GM12865 (cell line): ENCODE data around the gene CMTM2.
A peak's percentile ranks its signal among the peaks of the same experiment; 100 is the strongest.
"Not testable (repeated sequence)": the region's sequence is repeated elsewhere in the genome, so short reads cannot be mapped to it uniquely, and the experiment has no call there.

Source experiments
- DNase-seq: peaks from one replicate; pipeline ENCODE4 v3.0.0; 2010; ENCODE audit warnings: low read depth
- H3K4me3 ChIP-seq: 2 replicates; pipeline ENCODE4 v1.5.1; 2011; ENCODE audit warnings: mild to moderate bottlenecking, low read depth, low read length, control low read depth
- TF ChIP-seq, protein P1 (sequence below): IDR thresholded peaks from 2 replicates; pipeline ENCODE4 v1.5.1; 2011; ENCODE audit warnings: low read length, control low read depth, low read depth, inconsistent platforms; ENCODE audit not compliant: insufficient read depth; ENCODE audit errors: missing control alignments

Gene CMTM2

DNA sequence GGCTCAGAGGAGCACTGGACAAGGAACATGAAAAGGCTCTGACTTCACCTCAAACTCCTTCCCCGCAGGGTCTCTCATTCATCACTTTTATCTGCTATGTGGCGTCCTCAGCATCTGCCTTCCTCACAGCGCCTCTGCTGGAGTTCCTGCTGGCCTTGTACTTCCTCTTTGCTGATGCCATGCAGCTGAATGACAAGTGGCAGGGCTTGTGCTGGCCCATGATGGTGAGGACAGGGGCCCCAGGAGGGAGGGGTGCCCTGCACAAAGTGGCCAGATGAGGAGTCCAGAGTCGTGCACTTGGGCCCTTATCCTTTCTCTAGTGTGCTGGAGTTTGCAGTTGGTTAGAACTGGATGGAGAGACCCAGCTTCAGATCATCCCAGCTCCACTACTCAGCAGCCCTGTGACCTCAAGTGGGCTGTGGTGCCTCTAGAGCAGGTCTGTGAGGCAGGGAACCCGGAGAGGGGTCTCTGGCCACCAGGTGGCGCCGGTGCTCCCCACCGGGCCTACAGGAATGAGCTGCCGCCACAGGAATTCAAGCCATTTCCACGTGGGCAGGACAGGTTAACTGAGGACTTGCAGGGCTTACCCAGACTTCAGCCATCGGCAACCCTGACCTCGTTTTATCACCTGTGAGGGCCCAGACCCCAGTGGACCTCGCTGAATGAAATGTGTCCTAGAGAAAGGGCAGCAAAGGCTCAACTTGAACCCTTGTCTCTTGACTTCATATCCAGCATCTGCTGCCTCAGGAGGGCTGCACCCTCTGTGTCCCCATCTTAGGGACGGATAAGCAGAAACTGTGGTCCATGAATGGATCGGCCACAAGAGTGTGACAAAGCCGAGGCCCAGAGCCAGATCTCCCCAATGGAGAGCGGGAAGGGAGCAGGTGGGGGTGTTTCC, 29.2 kb downstream of the CMTM2 start:
- peak; percentile 78 for DNase-seq
- TF ChIP-seq, protein P1, sequence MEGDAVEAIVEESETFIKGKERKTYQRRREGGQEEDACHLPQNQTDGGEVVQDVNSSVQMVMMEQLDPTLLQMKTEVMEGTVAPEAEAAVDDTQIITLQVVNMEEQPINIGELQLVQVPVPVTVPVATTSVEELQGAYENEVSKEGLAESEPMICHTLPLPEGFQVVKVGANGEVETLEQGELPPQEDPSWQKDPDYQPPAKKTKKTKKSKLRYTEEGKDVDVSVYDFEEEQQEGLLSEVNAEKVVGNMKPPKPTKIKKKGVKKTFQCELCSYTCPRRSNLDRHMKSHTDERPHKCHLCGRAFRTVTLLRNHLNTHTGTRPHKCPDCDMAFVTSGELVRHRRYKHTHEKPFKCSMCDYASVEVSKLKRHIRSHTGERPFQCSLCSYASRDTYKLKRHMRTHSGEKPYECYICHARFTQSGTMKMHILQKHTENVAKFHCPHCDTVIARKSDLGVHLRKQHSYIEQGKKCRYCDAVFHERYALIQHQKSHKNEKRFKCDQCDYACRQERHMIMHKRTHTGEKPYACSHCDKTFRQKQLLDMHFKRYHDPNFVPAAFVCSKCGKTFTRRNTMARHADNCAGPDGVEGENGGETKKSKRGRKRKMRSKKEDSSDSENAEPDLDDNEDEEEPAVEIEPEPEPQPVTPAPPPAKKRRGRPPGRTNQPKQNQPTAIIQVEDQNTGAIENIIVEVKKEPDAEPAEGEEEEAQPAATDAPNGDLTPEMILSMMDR, result peak; percentile 91
- H3K4me3 ChIP-seq, result no peak overlapping the region

DNA sequence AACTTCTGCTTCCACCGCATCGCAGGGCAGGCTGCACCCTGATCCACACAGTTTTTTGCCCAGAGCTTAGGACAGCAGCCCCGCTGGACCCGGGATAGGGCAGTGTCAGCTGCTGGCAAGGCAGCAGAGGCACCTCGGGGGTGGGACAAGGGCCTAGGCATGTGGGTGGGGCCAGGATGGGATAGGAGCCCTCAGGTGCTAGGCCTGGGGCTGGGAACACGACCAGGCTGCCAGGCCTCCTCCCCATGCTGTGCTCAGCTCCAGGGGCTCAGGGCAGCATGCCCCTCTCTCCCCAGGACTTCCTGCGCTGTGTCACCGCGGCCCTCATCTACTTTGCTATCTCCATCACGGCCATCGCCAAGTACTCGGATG, 29.9 kb downstream of the CMTM2 start:
- TF ChIP-seq, protein P1, result no peak
- DNase-seq, result no peak
- H3K4me3 ChIP-seq, result no peak overlapping the region

DNA sequence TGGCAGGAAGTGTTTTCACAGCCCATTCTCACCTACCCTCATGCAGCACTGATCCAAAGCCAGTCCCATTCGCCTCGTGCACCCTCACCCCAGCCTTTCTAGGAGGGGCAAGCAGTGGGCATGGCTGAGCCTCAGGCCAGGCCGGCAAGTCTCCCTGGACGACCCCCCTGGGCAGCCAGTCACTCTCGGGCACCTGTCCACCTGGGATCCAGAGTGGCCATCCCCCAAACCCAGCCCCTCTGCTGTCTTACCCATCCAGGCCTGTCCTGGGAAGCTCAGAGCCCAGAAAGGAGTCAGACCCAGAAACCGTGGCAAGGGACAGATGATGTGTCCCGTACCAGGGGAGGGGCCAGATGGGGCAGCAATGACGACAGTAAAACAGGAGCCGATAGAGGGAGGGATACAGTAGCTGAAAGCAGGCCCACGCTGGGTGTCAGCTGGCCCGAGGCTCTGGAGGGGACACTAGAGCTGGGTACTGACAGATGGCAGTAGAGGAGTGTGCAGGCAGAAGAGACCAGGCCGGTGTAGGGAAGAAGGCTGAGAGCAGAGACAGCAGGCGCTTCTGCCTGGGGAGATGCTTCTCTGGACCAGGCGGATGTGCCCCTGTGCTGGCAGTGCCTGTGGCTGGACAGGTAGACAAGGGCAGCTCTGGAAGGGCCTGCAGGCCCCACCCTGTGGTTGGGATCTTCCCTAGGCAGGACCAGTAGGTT, 31.0 kb downstream of the CMTM2 start:
- no peak overlapping the region for H3K4me3 ChIP-seq
- TF ChIP-seq, protein P1, result no peak
- DNase-seq, result no peak

DNA sequence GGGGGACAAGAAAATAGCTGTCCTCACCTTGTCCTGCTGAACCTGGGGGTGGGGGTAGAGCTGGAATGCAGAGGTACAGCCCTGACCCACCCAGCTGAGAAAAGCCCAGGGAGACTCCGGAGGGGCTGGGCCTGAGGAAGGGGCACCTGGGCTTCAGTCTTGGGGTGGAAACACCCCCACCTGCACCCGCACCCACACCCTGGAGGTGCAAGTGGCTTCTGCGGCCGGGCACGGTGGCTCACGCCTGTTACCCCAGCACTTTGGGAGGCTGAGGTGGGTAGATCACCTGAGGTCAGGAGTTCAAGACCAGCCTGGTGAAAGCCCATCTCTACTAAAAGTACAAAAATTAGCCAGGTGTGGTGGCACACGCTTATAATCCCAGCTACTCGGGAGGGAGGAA, 32.6 kb downstream of the CMTM2 start:
- not testable (repeated sequence) for DNase-seq

DNA sequence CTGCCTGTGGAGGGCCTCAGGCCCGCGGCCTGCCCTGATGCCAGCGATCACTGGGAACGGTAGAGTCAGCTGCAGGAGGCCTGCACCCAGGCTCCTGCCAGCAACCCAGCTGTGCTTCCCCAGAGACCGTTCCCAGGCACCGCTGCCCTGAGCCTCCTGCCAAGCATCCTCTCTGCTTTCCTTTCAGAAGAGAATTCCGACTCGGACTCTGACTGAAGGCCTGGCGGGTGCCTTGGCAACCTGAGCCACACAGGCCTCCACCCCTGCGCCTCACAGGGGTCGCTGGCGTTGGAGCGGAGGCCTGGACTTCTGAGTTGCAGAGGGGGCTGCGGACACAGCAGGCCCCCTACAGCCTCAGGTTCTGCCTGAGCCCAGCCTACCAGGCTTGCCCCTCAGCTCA, 33.2 kb downstream of the CMTM2 start:
- TF ChIP-seq, protein P1, result no peak
- DNase-seq, result no peak
- no peak overlapping the region for H3K4me3 ChIP-seq

More for the DNA sequence above, 32.6 kb downstream of the CMTM2 start:
- H3K4me3 ChIP-seq, result not testable (repeated sequence)

DNA sequence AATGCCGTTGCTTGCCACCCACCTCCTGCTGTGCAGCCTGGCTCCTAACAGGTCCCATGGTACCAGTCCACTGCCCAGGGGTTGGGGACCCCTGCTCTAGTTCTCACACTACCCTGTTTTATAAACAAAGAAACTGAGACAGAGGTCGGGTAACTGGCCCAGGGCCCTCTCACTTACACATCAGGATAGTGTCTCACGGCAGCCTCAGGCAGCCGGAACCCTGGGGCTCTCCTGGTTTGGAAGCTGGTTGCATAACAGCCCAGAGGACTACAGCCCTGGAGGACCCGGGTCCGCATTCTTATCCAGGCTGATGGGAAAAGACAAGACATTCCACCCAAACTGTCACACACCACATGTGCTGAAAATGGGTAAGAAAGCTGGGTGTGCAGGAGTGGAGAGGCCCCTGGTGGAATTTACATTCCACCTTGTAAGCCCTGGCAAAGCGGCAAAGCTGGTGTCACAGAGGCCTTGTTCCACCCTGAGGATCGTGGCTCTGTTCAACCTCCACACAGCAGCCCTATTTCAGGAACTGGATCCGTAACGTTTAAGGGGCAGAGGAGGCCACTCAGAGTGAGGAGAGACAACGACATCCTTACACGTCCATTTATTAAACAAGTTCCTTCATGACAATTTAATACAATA, 35.0 kb downstream of the CMTM2 start:
- DNase-seq, result no peak
- TF ChIP-seq, protein P1, result no peak
- H3K4me3 ChIP-seq, result no peak overlapping the region

DNA sequence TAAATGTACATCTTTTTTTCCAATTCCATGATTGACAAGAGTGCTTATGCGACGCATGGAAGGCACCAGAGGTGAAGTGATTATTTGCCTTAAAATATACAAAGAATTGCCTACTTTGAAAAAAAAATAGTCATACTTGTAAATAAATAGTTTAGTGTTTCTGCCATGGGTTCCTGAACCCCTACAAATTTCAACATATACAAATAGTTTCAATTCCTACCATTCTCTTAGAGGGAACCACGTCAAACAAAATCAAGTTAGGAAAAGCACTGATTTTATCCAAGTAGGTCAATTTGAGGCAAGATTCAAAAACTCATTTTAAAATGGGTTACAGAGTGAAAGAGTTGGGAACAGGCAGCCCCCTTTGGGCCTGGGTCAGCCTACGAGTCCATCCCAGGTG, 36.9 kb downstream of the CMTM2 start:
- no peak overlapping the region for H3K4me3 ChIP-seq
- TF ChIP-seq, protein P1, result no peak
- DNase-seq, result no peak
